IMR-90 (cell line): ENCODE results near the gene FAM83B. TPM values are rescaled to one million over a fixed set of nuclear protein-coding genes. Genes with fewer than 3 reads are reported as not detected.

Experiments
- ATAC-seq: fragments of 200-7000 bp; cut with Tn5 transposase; 2 replicates; pipeline ENCODE4 v1.9.1; 2020; ENCODE audit warnings: low read depth, mild to moderate bottlenecking, moderate library complexity
- BruUV-seq: library from RNA; stranded (reverse); fragments of 400-500 nt; replicated peaks from 2 replicates; lab custom pipeline; 2021; lab: Mats Ljungman, UMichigan
- CTCF ChIA-PET: fragments of 300-600 bp; formaldehyde crosslinking; extraction: SDS; loops from one replicate; lab custom pipeline; 2021; ENCODE audit warnings: antibody characterized with exemption; lab: Yijun Ruan, JAX
- POLR2A ChIA-PET: fragments of 300-600 bp; sonication (Branson Sonifier 250); formaldehyde crosslinking; loops from one replicate; lab custom pipeline; 2022; ENCODE audit warnings: antibody characterized with exemption; ENCODE audit not compliant: unreplicated experiment; lab: Charles Lee
- DNase-seq: peaks from one replicate; pipeline ENCODE4 v3.0.0; 2013
- H2AFZ ChIP-seq: replicated peaks from 2 replicates; pipeline ENCODE3; 2013; ENCODE audit warnings: low read length, mild to moderate bottlenecking; ENCODE audit not compliant: poor library complexity
- H2AK5ac ChIP-seq: 2 replicates; pipeline ENCODE4 v1.6.1; 2013; ENCODE audit warnings: low read depth, low read length, inconsistent platforms
- H2AK9ac ChIP-seq: replicated peaks from 2 replicates; pipeline ENCODE3; 2013; ENCODE audit warnings: mild to moderate bottlenecking, low read depth, low read length, moderate library complexity; ENCODE audit not compliant: poor library complexity
- H2BK120ac ChIP-seq: 2 replicates; pipeline ENCODE4 v1.6.1; 2013; ENCODE audit warnings: low read depth, low read length, inconsistent platforms
- H2BK15ac ChIP-seq: 3 replicates; pipeline ENCODE4 v1.6.1; 2013; ENCODE audit warnings: low read depth, low read length, inconsistent platforms
- H2BK20ac ChIP-seq: 2 replicates; pipeline ENCODE4 v1.6.1; 2013; ENCODE audit warnings: low read depth, mild to moderate bottlenecking, inconsistent platforms, low read length, moderate library complexity
- H2BK5ac ChIP-seq: 2 replicates; pipeline ENCODE4 v1.6.1; 2013; ENCODE audit warnings: mild to moderate bottlenecking, low read depth, low read length, inconsistent platforms; ENCODE audit not compliant: poor library complexity, severe bottlenecking
- H3K14ac ChIP-seq: replicated peaks from 2 replicates; pipeline ENCODE4 v1.6.1; 2013; ENCODE audit warnings: low read depth, low read length, inconsistent platforms
- H3K18ac ChIP-seq: 2 replicates; pipeline ENCODE4 v1.6.1; 2013; ENCODE audit warnings: low read depth, low read length, control low read depth
- H3K23ac ChIP-seq: 2 replicates; pipeline ENCODE4 v1.6.1; 2013; ENCODE audit warnings: low read depth, low read length, inconsistent platforms
- H3K27ac ChIP-seq: 2 replicates; pipeline ENCODE4 v1.5.1; 2013; ENCODE audit warnings: mild to moderate bottlenecking, control low read depth, low read length; ENCODE audit not compliant: insufficient read depth
- H3K27me3 ChIP-seq: 2 replicates; pipeline ENCODE4 v1.6.1; 2013; ENCODE audit warnings: low read length; ENCODE audit not compliant: control insufficient read depth, insufficient read depth
- H3K36me3 ChIP-seq: 2 replicates; pipeline ENCODE4 v1.6.1; 2013; ENCODE audit warnings: low read length, mixed read lengths; ENCODE audit not compliant: control insufficient read depth, insufficient read depth
- H3K4ac ChIP-seq: 2 replicates; pipeline ENCODE4 v1.6.1; 2013; ENCODE audit warnings: low read depth, low read length, inconsistent platforms
- H3K4me1 ChIP-seq: 2 replicates; pipeline ENCODE4 v1.6.1; 2013; ENCODE audit warnings: low read length, mixed read lengths; ENCODE audit not compliant: control insufficient read depth, insufficient read depth
- H3K4me2 ChIP-seq: 2 replicates; pipeline ENCODE4 v1.6.1; 2013; ENCODE audit warnings: low read depth, mild to moderate bottlenecking, control low read depth, low read length, moderate library complexity
- H3K4me3 ChIP-seq: 2 replicates; pipeline ENCODE4 v1.5.1; 2013; ENCODE audit warnings: low read depth, mild to moderate bottlenecking, control low read depth, low read length, moderate library complexity; ENCODE audit not compliant: insufficient read depth
- H3K56ac ChIP-seq: 2 replicates; pipeline ENCODE4 v1.6.1; 2013; ENCODE audit warnings: low read length, inconsistent platforms; ENCODE audit not compliant: insufficient read depth; ENCODE audit errors: extremely low read depth
- H3K79me1 ChIP-seq, 2 experiments: 2 replicates each; pipeline ENCODE4 v1.6.1; 2013; ENCODE audit warnings: low read length in 2 of 2, inconsistent platforms in 1 of 2, low read depth in 1 of 2
- H3K9ac ChIP-seq: 2 replicates; pipeline ENCODE4 v1.6.1; 2013; ENCODE audit warnings: low read depth, low read length, control low read depth
- H3K9me1 ChIP-seq: 2 replicates; pipeline ENCODE4 v1.6.1; 2013; ENCODE audit warnings: low read length, inconsistent platforms; ENCODE audit not compliant: insufficient read depth
- H3K9me3 ChIP-seq: 2 replicates; pipeline ENCODE4 v1.6.1; 2013; ENCODE audit warnings: low read length; ENCODE audit not compliant: control insufficient read depth, insufficient read depth
- H4K20me1 ChIP-seq: 2 replicates; pipeline ENCODE4 v1.6.1; 2013; ENCODE audit warnings: low read length, inconsistent platforms; ENCODE audit not compliant: insufficient read depth
- H4K5ac ChIP-seq: 2 replicates; pipeline ENCODE4 v1.6.1; 2013; ENCODE audit warnings: mild to moderate bottlenecking, low read depth, low read length, control low read depth
- H4K8ac ChIP-seq, 2 experiments: 2 replicates each; pipeline ENCODE4 v1.6.1; 2013; ENCODE audit warnings: low read depth in 2 of 2, low read length in 2 of 2, control low read depth in 1 of 2, inconsistent platforms in 1 of 2
- H4K91ac ChIP-seq: 2 replicates; pipeline ENCODE4 v1.6.1; 2013; ENCODE audit warnings: low read depth, low read length, inconsistent platforms; ENCODE audit not compliant: insufficient read depth
- BHLHE40 ChIP-seq: fragments of 150-350 bp; IDR thresholded peaks from 2 replicates; pipeline ENCODE4 v1.6.1; 2016; ENCODE audit warnings: mild to moderate bottlenecking, low read depth, low read length
- CEBPB ChIP-seq: IDR thresholded peaks from 2 replicates; pipeline ENCODE4 v1.6.1; 2012; ENCODE audit warnings: low read depth, low read length, improper control_type of control experiment
- FOS ChIP-seq: fragments of 150-350 bp; IDR thresholded peaks from 2 replicates; pipeline ENCODE4 v1.6.1; 2016; ENCODE audit warnings: low read depth, low read length
- MAFK ChIP-seq: IDR thresholded peaks from 2 replicates; pipeline ENCODE4 v1.6.1; 2012; ENCODE audit warnings: low read depth, low read length, improper control_type of control experiment
- MAZ ChIP-seq: IDR thresholded peaks from 2 replicates; pipeline ENCODE4 v1.6.1; 2012; ENCODE audit warnings: low read depth, mild to moderate bottlenecking, low read length, improper control_type of control experiment, moderate library complexity, borderline replicate concordance
- NFE2L2 ChIP-seq: fragments of 150-350 bp; IDR thresholded peaks from 2 replicates; pipeline ENCODE4 v1.6.1; 2016; ENCODE audit warnings: low read depth, mild to moderate bottlenecking, low read length
- POLR2A ChIP-seq: IDR thresholded peaks from 2 replicates; pipeline ENCODE4 v1.6.1; 2012; ENCODE audit warnings: mild to moderate bottlenecking, low read depth, low read length
- RAD21 ChIP-seq: IDR thresholded peaks from 2 replicates; pipeline ENCODE4 v1.6.1; 2012; ENCODE audit warnings: low read length, improper control_type of control experiment
- RFX5 ChIP-seq: IDR thresholded peaks from 2 replicates; pipeline ENCODE4 v1.8.0; 2012; ENCODE audit warnings: low read depth, mild to moderate bottlenecking, low read length, moderate library complexity
- SMC3 ChIP-seq: fragments of 150-350 bp; IDR thresholded peaks from 2 replicates; pipeline ENCODE4 v1.6.1; 2016; ENCODE audit warnings: low read depth, mild to moderate bottlenecking, antibody characterized with exemption, low read length, moderate library complexity
- WGBS, 2 experiments: methylation state at CpG; one replicate each; pipeline versions ENCODE4 v1.1.5 to v1.1.7; 2013; ENCODE audit warnings: missing lambda C conversion rate in 2 of 2; ENCODE audit not compliant: insufficient read length in 1 of 2; ENCODE audit errors: extremely low coverage in 2 of 2; 5-methylcytosine and 5-hydroxymethylcytosine counted together
- dilution Hi-C: fragments of 300-500 bp; cut with HindIII; formaldehyde crosslinking; loops from one replicate; pipeline ENCODE4 v1.14.3; 2018; ENCODE audit warnings: low sequenced_read_pairs; ENCODE audit not compliant: unreplicated experiment
- in situ Hi-C: fragments of 300-500 bp; cut with MboI; formaldehyde crosslinking; loops from 3 replicates; pipeline ENCODE4 v1.14.3; 2019; ENCODE audit warnings: low sequenced_read_pairs, inconsistent platforms, mixed read lengths
- intact Hi-C: fragments of 100-400 bp; cut with micrococcal nuclease; formaldehyde crosslinking; loops from 2 replicates; pipeline ENCODE4 v1.10.0; 2022
- polyA plus RNA-seq, 3 experiments: library from polyadenylated mRNA; depleted of rRNA; stranded (reverse); fragments of >200 nt; gene quantifications; 2 replicates each; pipeline ENCODE4 v1.2.3, GENCODE V29; 2012; ENCODE audit warnings: low replicate concordance in 1 of 3
- total RNA-seq: library from RNA; depleted of rRNA; stranded (reverse); fragments of >200 nt; gene quantifications from 2 replicates; pipeline ENCODE4 v1.2.3, GENCODE V29; 2012
- TF ChIP-seq, protein P1 (sequence below): conservative IDR thresholded peaks from 2 replicates; pipeline ENCODE4 v1.5.1; 2012; ENCODE audit warnings: mild to moderate bottlenecking, low read depth, low read length, improper control_type of control experiment
- TF ChIP-seq, protein P2 (sequence below): fragments of 150-350 bp; IDR thresholded peaks from 2 replicates; pipeline ENCODE4 v1.6.1; 2016; ENCODE audit warnings: low read depth, mild to moderate bottlenecking, low read length, moderate library complexity, borderline replicate concordance
- TF ChIP-seq, protein P3 (sequence below): fragments of 150-350 bp; IDR thresholded peaks from 2 replicates; pipeline ENCODE4 v1.6.1; 2017; ENCODE audit warnings: mild to moderate bottlenecking, antibody characterized with exemption, low read length, low read depth

The FAM83B gene
- total and polyA plus RNA-seq, 2 of the 4 experiments (the other 2 are of a cell fraction), result 0.02 to 0.18 TPM

DNA sequence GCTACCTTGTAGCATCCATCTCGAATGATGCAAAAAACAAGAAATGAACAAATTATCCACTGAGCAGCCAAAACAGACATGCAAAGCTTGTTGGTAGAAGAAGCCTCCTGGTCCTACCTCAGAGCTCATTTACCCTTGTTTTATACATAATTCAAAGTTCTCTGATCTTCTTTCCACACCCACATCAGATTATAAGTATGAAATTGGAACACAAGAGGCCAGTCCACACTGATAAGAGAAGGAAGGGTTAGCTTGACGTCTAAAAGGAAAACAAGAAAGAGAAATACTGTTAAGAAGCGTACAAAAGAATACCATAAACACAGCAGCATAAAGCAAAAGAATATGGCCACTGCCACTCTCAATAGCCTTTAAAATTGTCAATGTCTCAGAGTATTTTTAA lies 49.7 kb downstream of the FAM83B start:
- H3K18ac ChIP-seq, result 0 out of 2 replicates have a peak overlapping the region, but pooled peaks have one; percentile 31
- CTCF ChIA-PET, result no interaction called here
- no peaks in the 10 kb centered on the region for H3K27me3 ChIP-seq
- H2AK5ac ChIP-seq, result no peak overlapping the region
- H3K36me3 ChIP-seq, result no peaks in the 10 kb centered on the region
- H2AK9ac ChIP-seq, result no peak overlapping the region
- BruUV-seq, result no TSS peak
- no peak overlapping the region for H3K14ac ChIP-seq
- dilution Hi-C loops, result no loop called here
- WGBS, 2 experiments, result no CpG with 5 or more reads among the region's 3 CpGs
- H4K91ac ChIP-seq, result no peak overlapping the region; the same call in 1 of the 2 replicates
- intact Hi-C loops, result loop anchor here (10.0 kb wide), 1 partner anchor 148 kb away; no protein-coding TSS in a partner anchor
- no peak overlapping the region for H3K4ac ChIP-seq
- H3K56ac ChIP-seq, result no peak overlapping the region
- peak overlapping the region; percentile 49; the same call in 1 of the 2 replicates for H2BK120ac ChIP-seq
- no peaks in the 10 kb centered on the region for H3K9me3 ChIP-seq
- no peak overlapping the region for H2BK15ac ChIP-seq
- no peak overlapping the region for H3K9ac ChIP-seq
- H3K27ac ChIP-seq, result no peak overlapping the region
- POLR2A ChIA-PET, result no interaction called here
- peak overlapping the region; percentile 64; the same call in 1 of the 2 replicates for H2BK20ac ChIP-seq
- no peak overlapping the region for H3K4me2 ChIP-seq
- no peak overlapping the region for H3K4me3 ChIP-seq
- in situ Hi-C loops, result no loop called here
- ATAC-seq, result no peak
- no peak overlapping the region for H4K5ac ChIP-seq
- peaks cover 4% of the 10 kb centered on the region; the same call in 1 of the 2 replicates for H3K4me1 ChIP-seq
- no peaks in the 10 kb centered on the region for H4K20me1 ChIP-seq
- no peak overlapping the region for H3K23ac ChIP-seq
- H3K9me1 ChIP-seq, result 0 out of 2 replicates have a peak, but pooled peaks cover 5% of the 10 kb centered on the region
- H3K79me1 ChIP-seq, result no peaks in the 10 kb centered on the region
- no peak for TF ChIP-seq RAD21
- TF ChIP-seq, protein P1, sequence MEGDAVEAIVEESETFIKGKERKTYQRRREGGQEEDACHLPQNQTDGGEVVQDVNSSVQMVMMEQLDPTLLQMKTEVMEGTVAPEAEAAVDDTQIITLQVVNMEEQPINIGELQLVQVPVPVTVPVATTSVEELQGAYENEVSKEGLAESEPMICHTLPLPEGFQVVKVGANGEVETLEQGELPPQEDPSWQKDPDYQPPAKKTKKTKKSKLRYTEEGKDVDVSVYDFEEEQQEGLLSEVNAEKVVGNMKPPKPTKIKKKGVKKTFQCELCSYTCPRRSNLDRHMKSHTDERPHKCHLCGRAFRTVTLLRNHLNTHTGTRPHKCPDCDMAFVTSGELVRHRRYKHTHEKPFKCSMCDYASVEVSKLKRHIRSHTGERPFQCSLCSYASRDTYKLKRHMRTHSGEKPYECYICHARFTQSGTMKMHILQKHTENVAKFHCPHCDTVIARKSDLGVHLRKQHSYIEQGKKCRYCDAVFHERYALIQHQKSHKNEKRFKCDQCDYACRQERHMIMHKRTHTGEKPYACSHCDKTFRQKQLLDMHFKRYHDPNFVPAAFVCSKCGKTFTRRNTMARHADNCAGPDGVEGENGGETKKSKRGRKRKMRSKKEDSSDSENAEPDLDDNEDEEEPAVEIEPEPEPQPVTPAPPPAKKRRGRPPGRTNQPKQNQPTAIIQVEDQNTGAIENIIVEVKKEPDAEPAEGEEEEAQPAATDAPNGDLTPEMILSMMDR, result no peak
- TF ChIP-seq NFE2L2, result no peak
- no peak for TF ChIP-seq POLR2A
- no peak for TF ChIP-seq SMC3
- TF ChIP-seq, protein P2, sequence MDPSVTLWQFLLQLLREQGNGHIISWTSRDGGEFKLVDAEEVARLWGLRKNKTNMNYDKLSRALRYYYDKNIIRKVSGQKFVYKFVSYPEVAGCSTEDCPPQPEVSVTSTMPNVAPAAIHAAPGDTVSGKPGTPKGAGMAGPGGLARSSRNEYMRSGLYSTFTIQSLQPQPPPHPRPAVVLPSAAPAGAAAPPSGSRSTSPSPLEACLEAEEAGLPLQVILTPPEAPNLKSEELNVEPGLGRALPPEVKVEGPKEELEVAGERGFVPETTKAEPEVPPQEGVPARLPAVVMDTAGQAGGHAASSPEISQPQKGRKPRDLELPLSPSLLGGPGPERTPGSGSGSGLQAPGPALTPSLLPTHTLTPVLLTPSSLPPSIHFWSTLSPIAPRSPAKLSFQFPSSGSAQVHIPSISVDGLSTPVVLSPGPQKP, result no peak
- no peak for TF ChIP-seq RFX5
- TF ChIP-seq, protein P3, sequence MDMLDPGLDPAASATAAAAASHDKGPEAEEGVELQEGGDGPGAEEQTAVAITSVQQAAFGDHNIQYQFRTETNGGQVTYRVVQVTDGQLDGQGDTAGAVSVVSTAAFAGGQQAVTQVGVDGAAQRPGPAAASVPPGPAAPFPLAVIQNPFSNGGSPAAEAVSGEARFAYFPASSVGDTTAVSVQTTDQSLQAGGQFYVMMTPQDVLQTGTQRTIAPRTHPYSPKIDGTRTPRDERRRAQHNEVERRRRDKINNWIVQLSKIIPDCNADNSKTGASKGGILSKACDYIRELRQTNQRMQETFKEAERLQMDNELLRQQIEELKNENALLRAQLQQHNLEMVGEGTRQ, result no peak
- no peak for TF ChIP-seq BHLHE40
- no peak for TF ChIP-seq FOS
- TF ChIP-seq MAFK, result no peak
- no peak for TF ChIP-seq MAZ
- TF ChIP-seq CEBPB, result no peak
- DNase-seq, result no peak
- H2BK5ac ChIP-seq, result no peak overlapping the region
- H4K8ac ChIP-seq, result no peak overlapping the region
- no peak overlapping the region for H2AFZ ChIP-seq
